Kidney tubule cell (primary cell): ENCODE results near the gene HYAL1.
"Not testable (repeated sequence)": the region's sequence is repeated elsewhere in the genome, so short reads cannot be mapped to it uniquely, and the experiment has no call there.

Experiments used
- DNase-seq: peaks from one replicate; pipeline ENCODE4 v3.0.0-alpha.2; 2018; ENCODE audit warnings: low spot score

Gene HYAL1

DNA sequence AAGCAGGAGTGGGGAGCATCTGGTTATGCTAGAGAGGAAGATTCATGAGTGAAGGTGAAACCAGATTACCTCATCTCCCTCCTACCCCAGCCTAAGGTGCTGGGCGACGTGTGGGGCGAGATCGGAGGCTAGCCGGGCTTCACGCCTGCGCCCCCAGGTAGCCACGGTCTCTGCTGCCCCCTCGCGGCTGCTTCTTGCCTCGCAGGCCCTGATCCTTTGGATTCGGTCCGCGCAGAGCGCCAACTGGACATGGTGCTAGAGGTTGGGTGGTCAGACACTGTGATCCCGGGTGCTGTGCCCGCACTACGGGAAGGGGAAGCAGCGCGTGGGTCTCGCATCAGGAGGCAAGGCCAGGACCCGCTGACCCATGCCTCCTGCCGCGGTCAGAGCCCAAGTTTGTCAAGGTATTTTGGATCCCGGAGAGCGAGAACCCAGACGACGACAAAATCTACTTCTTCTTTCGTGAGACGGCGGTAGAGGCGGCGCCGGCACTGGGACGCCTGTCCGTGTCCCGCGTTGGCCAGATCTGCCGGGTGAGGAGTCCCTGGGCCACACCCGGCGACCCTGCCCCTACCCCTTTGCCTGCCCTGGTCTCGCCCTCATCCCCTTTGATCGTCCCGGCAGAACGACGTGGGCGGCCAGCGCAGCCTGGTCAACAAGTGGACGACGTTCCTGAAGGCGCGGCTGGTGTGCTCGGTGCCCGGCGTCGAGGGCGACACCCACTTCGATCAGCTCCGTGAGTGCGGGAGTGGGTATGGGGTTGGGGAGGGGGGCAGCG, 30.3 kb downstream of the HYAL1 start:
- peak; percentile 89 for DNase-seq

- DNase-seq = peak; percentile 70
These were observed 30.9 kb downstream of the HYAL1 start for GRCh38 chr3:50272538-50272910.

- DNase-seq = no peak
These were observed 31.9 kb downstream of the HYAL1 start for GRCh38 chr3:50271314-50271936.

DNA sequence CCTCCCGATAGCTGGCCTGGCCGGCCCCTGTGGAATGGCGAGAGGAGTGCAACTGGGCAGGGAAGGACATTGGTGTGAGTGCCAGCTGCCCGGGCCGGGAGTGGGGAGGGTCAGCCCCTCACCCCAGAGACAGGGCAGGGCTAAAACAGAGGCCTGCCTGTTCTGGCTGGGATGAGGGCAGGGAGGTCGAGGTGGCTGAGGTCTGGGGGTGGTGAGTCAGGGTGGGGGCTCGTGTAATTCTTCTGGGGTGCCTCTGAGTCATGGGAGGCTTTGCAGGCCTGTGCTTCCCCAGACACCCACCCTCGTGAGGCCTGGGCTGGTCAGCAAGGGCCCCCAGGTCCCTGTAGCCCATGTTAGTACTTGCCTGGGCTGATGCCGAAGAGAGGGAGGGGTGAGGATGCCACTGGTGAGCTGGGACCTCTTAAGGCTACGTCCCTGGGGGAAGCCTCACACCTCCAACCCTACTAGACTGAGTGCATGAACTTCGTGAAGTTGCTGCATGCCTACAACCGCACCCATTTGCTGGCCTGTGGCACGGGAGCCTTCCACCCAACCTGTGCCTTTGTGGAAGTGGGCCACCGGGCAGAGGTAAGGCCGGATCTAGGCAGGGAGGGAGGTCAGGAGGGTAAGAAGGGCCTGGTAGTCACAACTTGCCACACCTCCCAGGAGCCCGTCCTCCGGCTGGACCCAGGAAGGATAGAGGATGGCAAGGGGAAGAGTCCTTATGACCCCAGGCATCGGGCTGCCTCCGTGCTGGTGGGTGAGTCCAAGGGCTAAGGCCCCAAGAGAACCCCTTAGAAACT, 32.8 kb downstream of the HYAL1 start:
- no peak for DNase-seq

DNA sequence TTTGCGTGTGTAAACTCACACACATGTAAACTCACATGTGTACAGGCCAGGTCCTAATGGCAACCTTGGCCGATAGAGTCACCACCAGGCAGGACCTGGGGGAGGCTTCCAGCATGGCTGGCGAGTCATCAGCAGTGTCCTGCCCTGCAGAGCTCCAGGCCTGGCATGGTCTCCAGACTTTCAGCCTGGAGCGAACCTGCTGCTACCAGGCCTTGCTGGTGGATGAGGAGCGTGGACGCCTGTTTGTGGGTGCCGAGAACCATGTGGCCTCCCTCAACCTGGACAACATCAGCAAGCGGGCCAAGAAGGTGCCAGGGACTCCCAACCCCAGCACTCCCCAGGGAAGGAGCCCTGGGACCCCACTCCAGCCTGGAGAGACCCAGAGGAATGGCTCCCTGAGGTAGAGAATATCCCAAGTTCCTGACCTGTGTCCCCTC, 33.4 kb downstream of the HYAL1 start:
- DNase-seq = peak; percentile 75

DNA sequence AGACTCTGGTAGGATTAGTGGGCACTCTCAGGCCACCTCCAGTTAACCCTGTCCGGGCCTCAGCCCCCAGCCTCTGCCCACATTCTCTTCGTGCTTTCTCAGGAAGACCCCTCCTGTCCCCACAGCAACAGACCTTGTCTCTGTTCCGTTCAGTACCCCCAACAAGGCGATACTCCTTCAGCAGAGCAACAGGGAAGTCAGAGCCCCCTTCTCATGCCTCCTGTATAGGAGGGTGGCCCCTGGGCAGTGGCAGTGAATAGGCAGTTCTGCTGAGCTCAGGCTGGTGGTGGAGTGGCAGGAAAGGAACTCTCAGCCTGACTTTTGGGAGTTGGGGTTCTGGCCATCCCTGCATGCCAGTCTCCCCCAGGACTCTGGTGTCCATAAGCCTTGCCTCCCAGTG, 33.9 kb downstream of the HYAL1 start:
- DNase-seq = no peak

DNA sequence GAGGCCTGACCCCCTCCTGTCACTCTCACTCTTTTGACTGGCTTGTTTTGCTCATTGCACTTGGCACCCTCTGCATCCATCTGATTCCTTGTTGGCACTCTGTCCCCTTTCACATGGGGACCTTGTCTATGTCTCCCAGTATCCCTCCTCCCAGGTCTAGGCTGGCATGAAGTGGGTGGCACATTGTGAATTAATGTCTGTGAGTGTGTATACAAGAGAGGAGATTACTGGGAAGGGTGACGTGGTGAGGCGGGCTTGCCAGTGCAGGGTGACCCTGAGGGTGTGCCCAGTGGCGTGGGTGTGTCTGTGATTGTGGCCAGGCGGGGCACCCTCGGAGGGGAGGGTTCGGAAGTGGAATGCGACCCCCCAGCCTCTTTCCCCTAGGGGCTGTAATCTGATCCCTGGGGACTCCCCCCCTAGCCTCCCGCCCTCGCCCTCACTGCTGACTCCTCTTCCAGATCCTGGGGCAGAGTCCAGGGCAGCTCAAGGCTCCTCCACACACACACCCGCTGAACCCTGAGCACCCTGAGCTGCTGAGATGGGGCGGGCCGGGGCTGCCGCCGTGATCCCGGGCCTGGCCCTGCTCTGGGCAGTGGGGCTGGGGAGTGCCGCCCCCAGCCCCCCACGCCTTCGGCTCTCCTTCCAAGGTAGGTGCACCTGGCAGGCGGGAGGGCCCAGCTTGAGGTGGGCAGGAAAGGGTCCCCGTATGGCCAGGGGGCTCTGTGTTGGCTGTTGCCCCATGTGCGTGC, 34.5 kb downstream of the HYAL1 start, which contains the start of gene SEMA3B:
Gene SEMA3B, plus strand, starts transcription at position 445 of the 749 bp plus-strand sequence. Its CDS starts 94 bp downstream, at position 539.
- DNase-seq = peak; percentile 84

DNA sequence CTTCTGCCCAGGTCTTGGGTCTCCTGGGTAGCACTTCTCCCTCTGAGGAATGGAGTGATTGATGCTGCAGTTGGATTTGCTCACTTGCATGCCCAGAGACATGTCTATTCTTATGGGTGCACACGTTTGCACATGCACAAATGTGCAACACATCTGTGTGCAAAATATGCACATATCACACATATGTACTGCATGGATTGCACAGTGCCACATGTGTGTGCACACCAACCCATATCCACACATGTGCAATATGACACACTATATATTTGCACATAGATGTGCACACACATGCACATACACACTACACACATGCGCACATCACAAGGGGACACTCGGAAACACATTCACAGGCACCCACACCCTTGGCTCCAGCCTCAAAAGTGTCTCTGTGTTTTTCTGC, 35.1 kb downstream of the HYAL1 start:
- DNase-seq = no peak

DNA sequence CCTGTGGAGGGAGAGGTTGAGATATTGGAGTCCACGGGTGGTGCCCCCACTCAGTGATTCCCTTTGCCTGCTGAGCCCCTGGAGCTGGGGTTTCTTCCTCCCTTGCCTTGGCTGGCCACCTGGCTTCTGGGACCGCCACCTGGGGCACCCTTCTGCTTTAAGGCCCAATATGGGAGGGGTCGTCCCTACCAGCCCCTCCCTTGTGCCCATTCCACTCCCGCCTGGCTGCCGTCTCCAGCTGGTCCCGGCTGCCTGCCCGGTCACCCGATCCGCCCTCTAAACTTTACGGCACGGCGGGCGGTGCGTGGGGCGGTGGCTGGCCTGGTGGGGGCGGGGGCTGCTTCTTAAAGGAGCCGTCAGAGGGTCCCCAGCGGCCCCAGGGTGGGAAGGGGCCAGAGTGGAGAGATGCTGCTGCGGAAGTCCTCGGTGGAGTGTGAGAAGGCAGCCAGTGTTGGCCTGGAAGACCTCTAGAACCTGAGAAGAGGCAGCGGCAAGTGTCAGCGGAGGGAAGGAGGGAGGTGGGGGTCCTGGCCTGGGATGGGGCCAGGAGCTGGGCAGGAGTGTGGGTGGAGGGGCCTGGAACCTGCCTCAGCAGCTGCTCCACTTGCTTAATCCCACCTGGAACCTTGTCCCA, 36.0 kb downstream of the HYAL1 start:
- no peak for DNase-seq

DNA sequence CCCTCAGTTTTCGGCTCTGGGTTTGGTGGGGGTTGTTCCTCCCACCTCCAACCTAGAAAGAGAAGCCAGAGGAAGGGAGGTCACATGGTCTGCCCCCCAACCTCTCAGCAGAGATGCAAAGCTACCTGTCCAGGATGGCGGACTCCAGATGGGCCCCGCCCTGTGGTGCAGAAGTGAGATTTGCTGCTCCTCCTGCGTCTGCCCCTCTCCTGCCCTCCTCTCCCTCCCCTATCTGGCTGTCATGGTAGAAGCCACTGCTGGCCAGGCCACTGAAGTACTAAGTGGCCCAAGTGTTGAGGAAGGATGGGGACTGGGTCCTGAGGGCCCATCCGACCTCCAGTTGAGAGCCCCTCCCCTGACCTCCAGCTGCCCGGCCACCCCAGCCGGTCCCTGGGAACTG, 36.5 kb downstream of the HYAL1 start:
- no peak for DNase-seq

GRCh38 chr3:50266017-50266416, 37.4 kb downstream of the HYAL1 start:
- no peak for DNase-seq

- DNase-seq = no peak
These were observed 37.8 kb downstream of the HYAL1 start for GRCh38 chr3:50265571-50265970.

- peak; percentile 93 for DNase-seq
These were observed 38.3 kb downstream of the HYAL1 start for GRCh38 chr3:50264964-50265485.

GRCh38 chr3:50264383-50264963, 38.9 kb downstream of the HYAL1 start:
- DNase-seq = peak; percentile 97

DNA sequence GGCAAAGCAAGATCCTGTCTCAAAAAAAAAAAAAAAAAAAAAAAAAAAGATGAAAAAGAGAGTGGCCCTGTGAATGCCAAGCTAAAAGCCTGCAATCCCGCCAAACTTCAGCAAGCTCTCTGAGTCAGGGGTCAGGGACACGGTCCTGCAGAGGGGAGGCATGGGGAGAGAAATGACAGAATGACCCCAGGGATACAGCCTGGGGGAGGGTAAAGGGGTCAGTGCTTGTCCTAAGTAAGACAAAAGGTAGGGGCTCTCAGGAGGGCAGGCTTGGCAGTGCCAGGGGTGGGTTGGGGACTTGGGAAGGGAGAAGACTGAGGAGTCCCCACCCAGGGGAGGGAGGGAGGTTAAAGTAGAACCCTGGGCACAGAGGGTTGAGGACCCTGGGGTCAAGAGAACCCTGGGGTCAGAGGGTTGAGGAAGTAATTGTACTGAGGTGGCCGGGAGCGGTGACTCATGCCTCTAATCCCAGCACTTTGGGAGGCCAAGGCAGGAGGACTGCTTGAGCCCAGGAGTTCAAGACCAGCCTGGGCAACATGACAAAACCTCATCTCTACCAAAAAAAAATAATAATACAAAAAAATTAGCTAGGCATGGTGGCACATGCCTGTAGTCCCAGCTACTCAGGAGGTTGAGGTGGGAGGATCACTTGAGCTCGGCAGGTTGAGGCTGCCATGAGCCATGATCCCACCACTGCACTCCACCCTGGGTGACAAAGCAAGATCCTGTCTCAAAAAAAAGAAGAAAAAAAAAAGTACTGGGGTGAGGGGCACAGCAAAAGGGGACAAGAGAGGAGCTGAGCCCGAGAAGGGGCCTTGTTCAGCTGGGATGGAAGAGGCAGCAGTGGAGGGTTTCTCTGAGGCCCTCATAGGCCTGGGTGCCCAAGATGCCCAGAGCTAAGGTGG, 39.6 kb downstream of the HYAL1 start:
- no peak for DNase-seq

DNA sequence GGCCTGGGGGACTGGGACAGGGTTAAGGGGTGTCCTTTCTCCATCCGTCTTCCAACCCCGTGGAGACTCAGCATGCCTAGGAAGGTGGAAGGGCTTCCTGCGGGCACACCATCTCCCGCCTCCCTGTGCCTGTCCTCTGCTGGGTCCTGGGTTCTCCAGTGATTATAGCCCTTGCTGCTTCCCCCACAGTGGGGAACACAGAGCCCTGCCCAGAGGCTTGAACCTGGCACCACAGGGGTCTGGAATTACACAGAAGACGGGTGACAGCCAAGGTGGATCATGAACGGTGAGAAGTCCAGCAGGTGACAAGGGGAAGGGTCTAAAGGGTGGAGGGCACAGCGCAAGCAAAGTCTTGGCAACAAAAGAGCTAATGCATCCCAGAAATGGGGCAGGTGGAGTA, 40.6 kb downstream of the HYAL1 start:
- no peak for DNase-seq

GRCh38 chr3:50262200-50262599, 41.2 kb downstream of the HYAL1 start:
- DNase-seq = not testable (repeated sequence)

DNA sequence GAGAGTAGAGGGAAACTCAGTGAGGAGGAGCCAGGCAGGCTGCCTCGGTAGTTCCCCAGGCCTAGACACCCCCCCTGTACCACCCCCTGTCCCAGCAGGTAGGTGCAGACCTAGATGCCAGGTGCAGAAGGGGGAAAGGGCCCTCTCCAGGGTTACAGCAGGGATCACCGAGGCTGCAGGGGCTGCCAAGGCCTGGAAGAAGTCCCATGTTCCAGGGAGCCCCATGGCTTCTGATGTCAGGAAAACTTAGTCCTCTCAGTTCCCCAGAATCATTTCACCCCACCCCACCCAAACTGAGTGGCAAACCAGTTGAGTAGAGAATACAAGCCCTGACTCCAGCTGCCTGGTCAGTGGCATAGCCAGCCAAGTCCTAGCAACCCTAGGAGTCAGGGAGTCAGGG, 41.9 kb downstream of the HYAL1 start:
- DNase-seq = no peak

GRCh38 chr3:50260942-50261441, 42.4 kb downstream of the HYAL1 start:
- DNase-seq = no peak
